Inflammatory macrophage treated with lipopolysaccharide for 1 hour (primary cell): Measurements from ENCODE around the gene SETD4.
"Not testable (repeated sequence)": the region's sequence is repeated elsewhere in the genome, so short reads cannot be mapped to it uniquely, and the experiment has no call there.

Source experiments
- DNase-seq, 2 donors: peaks; one replicate each; pipeline ENCODE4 v3.0.0-alpha.2; 2020 to 2022

SETD4 gene

GRCh38 chr21:36077758-36078157 is 17.4 kb upstream of the SETD4 start:
- DNase-seq, result no peak

GRCh38 chr21:36076878-36077655 is 16.7 kb upstream of the SETD4 start:
- peak; percentile 32 to 41 for DNase-seq

GRCh38 chr21:36075953-36076352 is 15.6 kb upstream of the SETD4 start:
- no peak for DNase-seq

- no peak for DNase-seq
Observed at GRCh38 chr21:36075171-36075570, 14.8 kb upstream of the SETD4 start.

DNA sequence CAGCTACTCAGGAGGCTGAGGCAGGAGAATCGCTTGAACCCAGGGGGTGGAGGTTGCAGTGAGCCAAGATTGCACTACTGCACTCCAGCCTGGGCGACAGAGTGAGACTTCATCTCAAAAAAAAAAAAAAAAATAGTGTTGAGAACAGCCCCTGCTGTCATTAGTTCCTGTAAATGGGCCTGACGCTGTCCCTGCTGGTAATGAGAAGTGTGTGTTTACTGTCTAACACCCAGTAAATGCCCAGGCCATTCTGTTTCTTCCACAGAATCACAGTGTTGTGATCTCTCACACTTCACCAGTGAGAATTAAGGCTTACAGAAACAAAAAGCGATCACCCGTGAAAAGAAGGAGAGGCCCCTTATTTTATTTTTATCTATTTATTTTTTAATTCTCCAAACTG is 13.6 kb upstream of the SETD4 start:
- not testable (repeated sequence) for DNase-seq

DNA sequence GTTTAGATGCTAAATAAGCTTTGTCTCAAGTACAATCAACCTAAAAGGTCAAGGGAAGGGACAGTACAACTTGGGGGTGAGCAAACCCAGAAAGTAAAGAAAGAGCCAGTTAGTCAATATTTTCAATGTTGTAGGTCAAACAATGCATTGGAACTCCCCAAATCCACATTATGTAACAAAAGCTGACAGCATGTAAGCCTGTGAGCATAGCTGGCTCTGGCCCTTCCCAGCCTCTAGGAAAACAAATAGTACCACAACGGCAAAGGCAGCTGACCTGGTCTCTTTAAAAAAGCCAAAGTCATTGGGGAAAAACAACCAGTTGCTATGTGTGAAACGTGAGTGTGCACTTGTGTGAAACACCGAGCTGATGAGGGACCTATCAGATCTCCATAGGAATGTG is 12.9 kb upstream of the SETD4 start:
- peak in 1 of 2 donors; percentile 17 for DNase-seq

- DNase-seq, result no peak
Observed at GRCh38 chr21:36072453-36073162, 12.3 kb upstream of the SETD4 start.

GRCh38 chr21:36070999-36071398 is 10.7 kb upstream of the SETD4 start:
- DNase-seq, result no peak

GRCh38 chr21:36069713-36070583 is 9.6 kb upstream of the SETD4 start, which contains the start of gene CBR1:
TSS of gene CBR1 (plus strand) at chr21:36070024. CDS start at chr21:36070116, 92 bp downstream.
- DNase-seq, result peak; percentile 92 to 93

GRCh38 chr21:36068748-36069398 is 8.5 kb upstream of the SETD4 start:
- no peak for DNase-seq

DNA sequence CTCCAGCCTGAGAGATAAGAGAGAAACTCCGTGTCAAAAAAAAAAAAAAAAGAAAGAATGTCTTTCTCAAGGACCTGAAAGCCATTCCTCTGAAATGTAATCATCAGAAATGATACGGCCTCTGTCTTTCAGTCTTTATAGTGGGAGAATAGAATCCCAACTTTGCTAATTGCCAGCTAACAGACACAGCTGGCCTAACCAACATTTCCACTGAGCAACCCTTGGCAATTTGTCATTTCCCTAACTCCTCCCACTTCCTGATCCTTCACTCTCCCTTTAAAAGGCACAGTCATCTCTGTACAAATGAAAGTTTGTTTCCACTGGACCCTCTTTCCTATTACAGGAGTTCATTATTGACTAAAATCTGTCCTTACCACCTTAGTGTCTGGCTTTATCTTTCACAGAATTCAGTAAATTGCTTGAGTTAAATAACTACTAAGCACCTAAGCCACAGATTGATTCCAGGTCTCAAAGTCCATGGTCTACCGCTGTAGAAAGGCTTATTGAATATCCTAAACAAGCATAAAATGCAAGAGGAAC is 5.2 kb upstream of the SETD4 start:
- DNase-seq, result peak; percentile 50 to 65

GRCh38 chr21:36064085-36064460 is 3.7 kb upstream of the SETD4 start:
- no peak for DNase-seq

DNA sequence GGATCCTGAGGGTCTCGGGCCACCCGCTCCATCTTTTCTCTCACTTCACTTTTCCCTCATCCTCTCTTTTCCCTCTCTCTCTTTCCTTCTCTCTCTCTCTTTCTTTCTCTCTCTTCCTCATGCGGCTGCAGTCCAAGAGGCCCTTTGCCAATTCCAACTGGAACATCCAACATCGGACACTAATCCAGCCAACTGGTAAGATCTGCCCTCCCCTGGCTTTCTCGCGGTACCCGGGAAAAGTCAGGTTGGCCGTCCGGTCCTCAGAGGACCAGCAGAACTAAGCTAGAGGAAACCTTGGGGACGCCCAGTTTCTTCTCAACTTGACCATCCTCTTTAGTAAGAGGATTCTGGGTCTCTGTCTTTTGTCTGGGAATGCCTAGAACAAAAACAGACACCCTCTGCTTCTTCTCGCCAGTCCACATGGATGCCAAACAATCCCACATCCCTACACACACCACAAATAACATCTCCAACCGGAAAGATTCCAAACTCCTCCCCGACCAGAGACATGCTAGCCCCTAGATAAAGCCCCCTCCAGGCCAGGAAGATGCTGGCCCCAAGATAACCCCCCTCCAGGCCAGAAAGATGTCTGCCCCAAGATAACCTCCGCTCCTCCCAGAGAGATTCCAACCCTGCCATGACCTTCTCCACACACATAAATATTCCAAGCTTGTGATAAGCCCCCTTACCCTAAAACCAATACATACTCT is 3.2 kb upstream of the SETD4 start:
- DNase-seq, result no peak

- no peak for DNase-seq
Observed at GRCh38 chr21:36061445-36061844, 1.1 kb upstream of the SETD4 start.

DNA sequence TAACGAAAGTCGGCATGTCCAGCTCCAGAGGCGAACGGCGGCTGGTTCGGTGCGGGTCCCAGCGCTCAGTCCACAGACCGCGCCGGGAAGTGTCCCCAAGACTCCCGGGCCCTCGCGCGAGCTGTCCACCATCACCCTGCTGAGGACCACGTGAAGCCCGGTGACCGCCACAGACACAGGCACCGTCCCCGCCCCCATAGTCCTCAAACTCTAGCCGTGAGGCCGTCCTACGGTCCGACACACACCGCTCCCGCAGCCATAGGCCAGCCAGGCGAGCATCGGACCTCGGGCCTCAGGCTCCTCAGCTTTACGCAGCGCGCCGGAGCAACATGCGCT is 535 bp downstream of the SETD4 start:
- DNase-seq, result peak; percentile 36 to 45

DNA sequence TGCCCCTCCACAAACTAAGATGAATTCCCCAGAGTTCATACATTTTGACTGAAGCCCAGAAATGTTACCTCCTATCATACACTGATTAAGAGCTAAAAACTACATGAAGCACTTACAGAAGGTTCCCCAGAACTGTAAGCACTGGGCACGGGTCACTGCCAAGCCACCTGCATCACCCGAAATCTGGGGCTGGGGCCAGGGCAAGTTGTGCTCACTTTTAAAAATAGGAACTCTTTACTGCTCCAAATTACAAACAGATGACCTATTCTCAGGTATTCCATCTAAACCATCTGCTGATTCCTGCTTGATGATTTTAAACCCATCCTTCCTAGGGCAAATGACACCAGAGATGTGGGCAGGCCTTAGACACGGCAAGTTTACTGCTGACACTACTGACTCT is 4.8 kb downstream of the SETD4 start:
- DNase-seq, result no peak

DNA sequence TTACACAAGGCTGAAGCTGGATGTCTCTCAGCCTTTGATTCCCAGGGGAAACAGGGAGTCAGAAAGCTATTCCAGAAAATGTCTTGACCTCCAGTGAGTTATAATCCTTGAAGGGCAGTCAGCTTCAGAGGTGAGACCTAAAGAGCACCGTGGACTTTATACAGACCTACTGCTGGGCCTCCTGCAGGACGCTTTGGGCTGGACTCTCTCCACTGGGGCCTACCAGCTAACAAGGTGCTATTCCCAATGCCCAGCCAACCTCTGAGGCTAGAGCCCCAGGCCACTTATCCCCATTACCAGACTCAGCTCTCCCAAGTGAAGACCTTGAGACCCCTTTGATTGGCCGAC is 6.6 kb downstream of the SETD4 start:
- no peak for DNase-seq

GRCh38 chr21:36052860-36053714 is 7.2 kb downstream of the SETD4 start:
- no peak for DNase-seq

DNA sequence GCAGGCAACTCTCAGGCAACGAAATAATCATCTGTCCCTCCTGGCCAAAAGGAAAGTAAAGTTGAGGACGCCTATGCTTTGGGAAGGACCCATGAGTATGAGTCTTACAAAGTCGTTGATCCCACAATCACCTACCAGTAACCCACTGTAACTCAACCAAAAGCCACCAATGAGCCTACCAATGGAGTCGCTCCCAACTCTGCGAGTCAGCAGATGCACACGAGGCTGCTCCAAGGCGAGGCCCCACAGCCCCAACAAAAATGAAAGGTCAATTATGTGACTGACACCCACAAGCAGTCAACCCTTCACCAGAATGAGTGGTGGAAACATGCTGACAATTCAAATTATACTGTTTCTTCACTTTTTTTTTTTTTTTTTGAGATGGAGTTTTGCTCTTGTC is 12.0 kb downstream of the SETD4 start:
- DNase-seq, result no peak

- no peak for DNase-seq
Observed at GRCh38 chr21:36047139-36047538, 13.2 kb downstream of the SETD4 start.

DNA sequence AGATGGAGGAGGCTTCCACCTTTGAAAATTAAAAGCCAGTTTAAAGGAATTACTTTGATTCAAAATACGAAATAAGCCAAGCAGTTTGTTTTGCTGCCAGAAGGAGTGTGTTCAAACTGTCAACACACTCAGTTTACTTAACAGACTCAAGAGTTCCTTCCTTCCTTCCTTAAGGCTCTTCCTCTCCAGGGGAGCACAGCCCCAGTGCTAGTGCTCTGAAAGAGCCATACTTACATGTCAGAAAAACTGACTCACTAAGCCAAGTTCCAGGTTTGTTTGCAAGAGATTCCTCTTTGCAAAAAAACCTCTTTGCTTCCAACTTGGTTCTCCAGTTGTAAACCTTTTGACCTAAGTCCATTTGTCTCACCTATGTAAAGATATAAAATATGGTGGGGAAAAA is 14.3 kb downstream of the SETD4 start:
- DNase-seq, result no peak
